Astrocyte (in vitro differentiated cells and primary cell): ENCODE data around the gene PEX3. TPM values are rescaled to one million over a fixed set of nuclear protein-coding genes. Genes with fewer than 3 reads are reported as not detected.

Experiments used
- DNase-seq: peaks from one replicate; pipeline ENCODE4 v3.0.0-alpha.2; 2010; ENCODE audit warnings: low read depth
- FAIRE-seq: peaks from 2 replicates; lab custom pipeline; 2011; peaks lifted over from hg19 to GRCh38; lab: Jason Lieb, UNC
- H2AFZ ChIP-seq: 2 replicates; pipeline ENCODE4 v1.6.0; 2012; ENCODE audit warnings: low read depth, low read length, inconsistent platforms
- H3K27ac ChIP-seq: 2 replicates; pipeline ENCODE4 v1.5.1; 2011; ENCODE audit warnings: low read depth, low read length, inconsistent platforms
- H3K27me3 ChIP-seq: 2 replicates; pipeline ENCODE4 v1.6.0; 2011; ENCODE audit warnings: low read length, inconsistent platforms; ENCODE audit not compliant: insufficient read depth
- H3K36me3 ChIP-seq: 2 replicates; pipeline ENCODE4 v1.5.1; 2011; ENCODE audit warnings: low read length, inconsistent platforms; ENCODE audit not compliant: insufficient read depth
- H3K4me1 ChIP-seq: 2 replicates; pipeline ENCODE4 v1.5.1; 2011; ENCODE audit warnings: low read length, inconsistent platforms; ENCODE audit not compliant: insufficient read depth
- H3K4me2 ChIP-seq: 2 replicates; pipeline ENCODE4 v1.6.0; 2012; ENCODE audit warnings: low read length, inconsistent platforms
- H3K4me3 ChIP-seq: 2 replicates; pipeline ENCODE4 v1.5.1; 2011; ENCODE audit warnings: low read depth, mild to moderate bottlenecking, low read length, inconsistent platforms; ENCODE audit not compliant: insufficient read depth
- H3K79me2 ChIP-seq: 2 replicates; pipeline ENCODE4 v1.6.0; 2012; ENCODE audit warnings: mild to moderate bottlenecking, low read length, inconsistent platforms; ENCODE audit not compliant: insufficient read depth
- H3K9ac ChIP-seq: 2 replicates; pipeline ENCODE4 v1.6.0; 2012; ENCODE audit warnings: mild to moderate bottlenecking, low read length, inconsistent platforms
- H3K9me3 ChIP-seq: 2 replicates; pipeline ENCODE4 v1.5.1; 2012; ENCODE audit warnings: low read depth, mild to moderate bottlenecking, low read length, inconsistent platforms; ENCODE audit not compliant: insufficient read depth
- H4K20me1 ChIP-seq: 2 replicates; pipeline ENCODE4 v1.6.0; 2012; ENCODE audit warnings: low read length, inconsistent platforms; ENCODE audit not compliant: insufficient read depth
- H3K27ac Mint-ChIP-seq: one replicate; pipeline ENCODE4 v1.8.0; 2021; ENCODE audit warnings: mild to moderate bottlenecking, mixed read lengths; ENCODE audit not compliant: unreplicated experiment
- H3K27me3 Mint-ChIP-seq: one replicate; pipeline ENCODE4 v1.8.0; 2021; ENCODE audit warnings: low read depth, mixed read lengths; ENCODE audit not compliant: unreplicated experiment
- H3K36me3 Mint-ChIP-seq: one replicate; pipeline ENCODE4 v1.8.0; 2021; ENCODE audit warnings: low read depth, mixed read lengths; ENCODE audit not compliant: unreplicated experiment
- H3K4me1 Mint-ChIP-seq: one replicate; pipeline ENCODE4 v1.8.0; 2021; ENCODE audit warnings: low read depth, mixed read lengths; ENCODE audit not compliant: unreplicated experiment
- H3K4me3 Mint-ChIP-seq: one replicate; pipeline ENCODE4 v1.8.0; 2021; ENCODE audit warnings: mild to moderate bottlenecking, moderate library complexity, mixed read lengths; ENCODE audit not compliant: unreplicated experiment
- H3K9me3 Mint-ChIP-seq: one replicate; pipeline ENCODE4 v1.8.0; 2021; ENCODE audit warnings: mild to moderate bottlenecking, mixed read lengths; ENCODE audit not compliant: unreplicated experiment
- CTCF ChIP-seq: IDR thresholded peaks from 2 replicates; pipeline ENCODE4 v1.5.1; 2011; ENCODE audit warnings: low read depth, mild to moderate bottlenecking, inconsistent platforms, low read length, moderate library complexity; ENCODE audit not compliant: insufficient read depth
- EZH2 ChIP-seq: IDR thresholded peaks from 2 replicates; pipeline ENCODE4 v1.6.1; 2012; ENCODE audit warnings: mild to moderate bottlenecking, low read length, inconsistent platforms; ENCODE audit not compliant: insufficient read depth
- total RNA-seq: library from RNA; stranded (reverse); gene quantifications from 2 replicates; pipeline ENCODE4 v1.2.1, GENCODE V29; 2021

PEX3 gene
- total RNA-seq, 1 donor from 2014 or later: 14.2 TPM

DNA sequence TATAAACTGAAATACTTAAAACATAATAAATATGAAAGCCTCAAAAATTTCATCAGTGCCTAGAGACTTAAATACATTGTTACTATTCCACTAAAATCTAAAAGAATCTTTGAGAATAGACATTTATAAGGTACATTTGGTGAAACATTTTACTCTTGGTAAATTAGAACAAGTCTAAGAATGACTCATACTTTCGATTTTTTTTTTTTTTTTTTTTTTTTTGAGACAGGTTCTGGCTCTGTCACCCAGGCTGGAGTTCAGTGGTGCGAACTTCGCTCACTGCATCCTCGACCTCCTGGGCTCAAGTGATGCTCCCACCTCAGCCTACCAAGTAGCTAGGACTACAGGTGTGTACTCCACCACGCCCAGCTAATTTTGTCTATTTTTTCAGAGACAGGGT lies 54.5 kb downstream of the PEX3 start:
- H3K36me3 Mint-ChIP-seq: peaks cover 7% of the 10 kb centered on the region
- H3K4me2 ChIP-seq: no peak overlapping the region
- H4K20me1 ChIP-seq: peaks cover 6% of the 10 kb centered on the region
- peaks cover 6% of the 10 kb centered on the region for H3K4me1 Mint-ChIP-seq
- H3K4me3 Mint-ChIP-seq: no peak overlapping the region
- H3K36me3 ChIP-seq: peaks cover 10% of the 10 kb centered on the region
- no peaks in the 10 kb centered on the region for H3K27me3 ChIP-seq
- no peak overlapping the region for H3K9ac ChIP-seq
- H3K4me1 ChIP-seq: no peaks in the 10 kb centered on the region
- no peak overlapping the region for H3K4me3 ChIP-seq
- H2AFZ ChIP-seq: no peak overlapping the region
- peaks cover 21% of the 10 kb centered on the region for H3K79me2 ChIP-seq
- no peak overlapping the region for H3K27ac ChIP-seq
- no peak overlapping the region for H3K27ac Mint-ChIP-seq
- DNase-seq: no peak
- no peaks in the 10 kb centered on the region for H3K27me3 Mint-ChIP-seq
- no peak for TF ChIP-seq CTCF
- H3K9me3 ChIP-seq: no peaks in the 10 kb centered on the region
- no peak for FAIRE-seq
- H3K9me3 Mint-ChIP-seq: no peaks in the 10 kb centered on the region

- H3K27me3 Mint-ChIP-seq: no peaks in the 10 kb centered on the region
- Histone ChIP-seq H3K9me3 (no peaks in the 10 kb centered on the region), H3K4me2 (no peak overlapping the region), H4K20me1 (peaks cover 6% of the 10 kb centered on the region), H2AFZ (no peak overlapping the region), H3K27me3 (no peaks in the 10 kb centered on the region), H3K27ac (no peak overlapping the region), H3K9ac (no peak overlapping the region), H3K4me3 (no peak overlapping the region), H3K36me3 (peaks cover 6% of the 10 kb centered on the region), H3K79me2 (peaks cover 25% of the 10 kb centered on the region), H3K4me1 (no peaks in the 10 kb centered on the region)
- no peak for DNase-seq
- TF ChIP-seq CTCF (no peak), EZH2 (no peak)
- H3K27ac Mint-ChIP-seq: no peak overlapping the region
- peaks cover 6% of the 10 kb centered on the region for H3K4me1 Mint-ChIP-seq
- peak; percentile 65 for FAIRE-seq
- H3K9me3 Mint-ChIP-seq: no peaks in the 10 kb centered on the region
- peaks cover 4% of the 10 kb centered on the region for H3K36me3 Mint-ChIP-seq
- no peak overlapping the region for H3K4me3 Mint-ChIP-seq
Measured at GRCh38 chr6:143505537-143505936, 54.9 kb downstream of the PEX3 start.

GRCh38 chr6:143506199-143506598 lies 55.6 kb downstream of the PEX3 start:
- no peak overlapping the region for H3K27ac ChIP-seq
- no peaks in the 10 kb centered on the region for H3K9me3 ChIP-seq
- Mint-ChIP-seq H3K4me3 (no peak overlapping the region), H3K36me3 (no peaks in the 10 kb centered on the region), H3K9me3 (no peaks in the 10 kb centered on the region), H3K27me3 (no peaks in the 10 kb centered on the region), H3K27ac (no peak overlapping the region), H3K4me1 (peaks cover 6% of the 10 kb centered on the region)
- TF ChIP-seq CTCF (no peak), EZH2 (no peak)
- H3K4me3 ChIP-seq: no peak overlapping the region
- no peak overlapping the region for H2AFZ ChIP-seq
- no peaks in the 10 kb centered on the region for H3K27me3 ChIP-seq
- H3K4me1 ChIP-seq: no peaks in the 10 kb centered on the region
- H4K20me1 ChIP-seq: peaks cover 6% of the 10 kb centered on the region
- peaks cover 32% of the 10 kb centered on the region for H3K79me2 ChIP-seq
- no peak overlapping the region for H3K4me2 ChIP-seq
- DNase-seq: no peak
- peaks cover 6% of the 10 kb centered on the region for H3K36me3 ChIP-seq
- H3K9ac ChIP-seq: no peak overlapping the region
- FAIRE-seq: no peak
